A549 treated with CORT108297 at 1 μM for 4 hours (cell line): ENCODE measurements around the gene DNAH14. TPM values are rescaled to one million over a fixed set of nuclear protein-coding genes. Genes with fewer than 3 reads are reported as not detected.

Experiments
- total RNA-seq: library from RNA; stranded (reverse); fragments of 200-300 nt; extraction: Qiagen RNA extraction; gene quantifications from 5 replicates; pipeline ENCODE4 v1.2.3, GENCODE V29; 2022

DNAH14 gene
- total RNA-seq, result 14.2 to 18.7 TPM (median 15.2 TPM) in 5 replicates

GRCh38 chr1:224929335-224930237 is at the start of gene DNAH14:
DNAH14 (plus strand) TSS chr1:224929675; CDS start chr1:224952703, 23,028 bp downstream.

DNA sequence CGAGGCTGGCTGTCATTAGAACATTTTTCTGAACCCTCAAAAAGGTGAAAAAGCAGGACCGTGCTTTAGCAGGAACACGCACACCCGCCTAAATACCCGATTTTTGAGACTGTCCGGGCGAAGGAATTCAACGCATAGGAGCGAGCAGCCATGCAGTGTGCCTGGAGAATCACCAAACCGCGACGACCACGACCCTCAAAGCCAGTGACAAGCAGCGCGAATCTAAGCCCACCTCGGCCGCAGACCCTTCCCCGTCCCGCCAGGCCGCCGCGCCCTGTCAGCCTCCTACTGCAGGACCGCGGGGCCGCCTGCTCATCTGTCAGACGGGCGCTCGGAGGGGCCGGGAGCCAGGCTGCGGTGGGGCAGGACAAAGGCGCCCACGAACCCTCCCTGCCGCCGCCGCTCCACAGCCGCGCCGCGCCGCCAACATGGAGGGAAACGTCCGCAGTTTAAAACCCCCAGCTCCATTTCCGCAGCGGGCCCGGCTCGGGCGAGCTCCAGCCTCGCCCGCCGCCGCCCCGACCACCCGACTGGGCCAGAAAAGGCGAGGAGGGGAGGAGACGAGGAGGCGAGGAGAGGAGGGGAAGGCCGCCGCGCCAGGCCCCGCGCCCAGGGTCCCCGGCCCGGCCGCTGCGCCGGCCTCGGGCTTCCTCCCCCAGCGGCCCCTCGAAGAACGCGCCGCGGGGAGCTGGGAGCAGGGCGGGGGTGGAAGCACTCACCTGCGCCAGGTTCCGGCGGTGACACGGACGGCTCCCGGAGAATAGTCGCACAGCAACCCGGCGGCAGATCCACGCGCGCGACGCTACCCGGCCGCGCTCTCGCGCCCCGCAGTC is 498.0 kb downstream of the DNAH14 start, which contains the start of gene LBR:
TSS of gene LBR (minus strand) at position 804 of the 833 bp plus-strand sequence. CDS start 3,963 bp downstream, outside the sequence.

